Coronary artery (tissue), 2 donors: ENCODE measurements around the gene SLC2A1.

Experiments
- DNase-seq: peaks from one replicate; pipeline ENCODE4 v3.0.0-alpha.2; 2017; ENCODE audit warnings: low spot score
- H3K27ac ChIP-seq, 2 donors: fragments of 200-600 bp; sonication (generic); one replicate each; pipeline ENCODE4 v1.5.1; 2016 to 2019
- H3K4me3 ChIP-seq: fragments of 200-600 bp; sonication (generic); 2 replicates; pipeline ENCODE4 v1.5.1; 2016; ENCODE audit warnings: mild to moderate bottlenecking, moderate library complexity
- TF ChIP-seq, protein P1 (sequence below): fragments of 200-600 bp; sonication (generic); IDR thresholded peaks from one replicate; pipeline ENCODE4 v1.5.1; 2019; ENCODE audit warnings: antibody characterized with exemption

The SLC2A1 gene

DNA sequence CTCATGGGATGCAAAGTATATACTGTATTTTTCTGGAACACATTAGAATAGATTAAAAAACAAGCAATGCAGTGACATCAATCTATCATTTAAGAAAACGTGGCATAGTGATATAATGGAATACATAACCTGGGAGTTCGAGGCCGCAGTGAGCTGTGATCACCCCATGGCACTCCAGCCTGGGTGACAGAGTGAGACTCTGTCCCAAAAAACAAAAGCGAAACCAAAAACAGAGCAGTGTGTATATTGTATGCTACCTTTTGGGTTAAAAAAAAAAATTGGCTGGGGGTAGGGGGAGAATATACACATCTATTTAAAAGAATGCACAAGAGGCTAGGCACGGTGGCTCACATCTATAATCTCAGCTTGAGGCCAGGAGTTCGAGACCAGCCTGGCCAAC lies 13.5 kb downstream of the SLC2A1 start:
- no peak for DNase-seq
- TF ChIP-seq, protein P1, sequence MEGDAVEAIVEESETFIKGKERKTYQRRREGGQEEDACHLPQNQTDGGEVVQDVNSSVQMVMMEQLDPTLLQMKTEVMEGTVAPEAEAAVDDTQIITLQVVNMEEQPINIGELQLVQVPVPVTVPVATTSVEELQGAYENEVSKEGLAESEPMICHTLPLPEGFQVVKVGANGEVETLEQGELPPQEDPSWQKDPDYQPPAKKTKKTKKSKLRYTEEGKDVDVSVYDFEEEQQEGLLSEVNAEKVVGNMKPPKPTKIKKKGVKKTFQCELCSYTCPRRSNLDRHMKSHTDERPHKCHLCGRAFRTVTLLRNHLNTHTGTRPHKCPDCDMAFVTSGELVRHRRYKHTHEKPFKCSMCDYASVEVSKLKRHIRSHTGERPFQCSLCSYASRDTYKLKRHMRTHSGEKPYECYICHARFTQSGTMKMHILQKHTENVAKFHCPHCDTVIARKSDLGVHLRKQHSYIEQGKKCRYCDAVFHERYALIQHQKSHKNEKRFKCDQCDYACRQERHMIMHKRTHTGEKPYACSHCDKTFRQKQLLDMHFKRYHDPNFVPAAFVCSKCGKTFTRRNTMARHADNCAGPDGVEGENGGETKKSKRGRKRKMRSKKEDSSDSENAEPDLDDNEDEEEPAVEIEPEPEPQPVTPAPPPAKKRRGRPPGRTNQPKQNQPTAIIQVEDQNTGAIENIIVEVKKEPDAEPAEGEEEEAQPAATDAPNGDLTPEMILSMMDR, result no peak
- Histone ChIP-seq H3K4me3 (no peak overlapping the region), H3K27ac (peak overlapping the region in 1 of 2 donors; percentile 89)

DNA sequence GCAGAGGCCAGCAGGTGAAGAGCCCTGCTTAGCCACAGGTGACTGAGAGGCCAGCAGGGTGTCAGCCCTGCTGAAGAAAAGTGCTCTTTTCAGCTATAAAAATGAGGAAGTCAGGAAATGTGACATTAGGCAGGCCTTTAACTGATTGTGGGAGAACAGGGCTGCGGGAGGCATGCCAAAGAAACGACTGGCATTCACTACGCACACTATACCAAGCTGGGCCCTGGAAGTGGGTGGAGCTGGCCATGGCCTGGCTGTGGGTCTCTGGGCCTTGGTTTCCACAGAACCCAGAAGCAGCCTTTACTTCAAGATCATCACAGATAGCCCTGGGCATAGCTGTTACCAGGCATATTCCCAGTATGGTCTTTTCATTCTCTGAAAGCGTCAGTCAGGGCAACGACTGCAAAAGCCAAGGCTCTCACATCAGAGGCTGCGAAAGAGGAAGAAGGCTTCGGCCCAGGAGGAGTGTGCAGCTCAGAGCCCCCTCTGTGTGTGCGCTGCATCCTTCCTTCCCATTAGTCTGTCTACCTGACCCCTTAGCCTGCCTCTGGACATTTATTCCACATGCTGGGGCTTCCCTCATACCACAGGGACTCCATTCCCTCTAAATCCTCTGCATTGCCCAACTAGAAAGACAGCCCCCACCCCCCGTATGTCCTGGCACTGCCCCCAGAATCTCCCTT lies 14.3 kb downstream of the SLC2A1 start:
- DNase-seq, result no peak
- TF ChIP-seq, protein P1, result no peak
- Histone ChIP-seq H3K27ac (peak overlapping the region; percentile 69 to 89), H3K4me3 (no peak overlapping the region)

GRCh38 chr1:42943728-42944127 lies 14.9 kb downstream of the SLC2A1 start:
- DNase-seq, result no peak
- Histone ChIP-seq H3K27ac (peak overlapping the region; percentile 69 to 89), H3K4me3 (no peak overlapping the region)
- TF ChIP-seq, protein P1, result no peak

- DNase-seq, result peak; percentile 82
- TF ChIP-seq, protein P1, result no peak
- H3K27ac ChIP-seq, result peak overlapping the region; percentile 69 to 89
- H3K4me3 ChIP-seq, result no peak overlapping the region
These were observed 15.5 kb downstream of the SLC2A1 start for GRCh38 chr1:42943166-42943565.

- DNase-seq, result no peak
- H3K4me3 ChIP-seq, result no peak overlapping the region
- TF ChIP-seq, protein P1, result no peak
- H3K27ac ChIP-seq, result peak overlapping the region; percentile 69 to 89
These were observed 16.2 kb downstream of the SLC2A1 start for GRCh38 chr1:42942444-42942843.

- DNase-seq, result peak; percentile 88
- Histone ChIP-seq H3K4me3 (no peak overlapping the region), H3K27ac (peak overlapping the region; percentile 69 to 89)
- TF ChIP-seq, protein P1, result no peak
These were observed 16.9 kb downstream of the SLC2A1 start for GRCh38 chr1:42941640-42942330.
